GM23248 (cell line): ENCODE data around the gene IQCK. TPM values are rescaled to one million over a fixed set of nuclear protein-coding genes. Genes with fewer than 3 reads are reported as not detected.

Source experiments
- DNase-seq: peaks from one replicate; pipeline ENCODE4 v3.0.0-alpha.2; 2015
- H2AFZ ChIP-seq: fragments of 200-600 bp; sonication (generic); 2 replicates; pipeline ENCODE4 v1.6.1; 2016; ENCODE audit warnings: antibody characterized with exemption
- H3F3A ChIP-seq: fragments of 200-600 bp; sonication (generic); 2 replicates; pipeline ENCODE4 v1.6.1; 2016; ENCODE audit warnings: mild to moderate bottlenecking, antibody characterized with exemption, mixed run types; ENCODE audit not compliant: insufficient read depth
- H3K27ac ChIP-seq: fragments of 200-600 bp; sonication (generic); 2 replicates; pipeline ENCODE4 v1.5.1; 2016; ENCODE audit warnings: mild to moderate bottlenecking
- H3K27me3 ChIP-seq: fragments of 200-600 bp; sonication (generic); replicated peaks from 2 replicates; pipeline ENCODE4 v1.6.1; 2016; ENCODE audit warnings: mild to moderate bottlenecking; ENCODE audit not compliant: insufficient read depth
- H3K36me3 ChIP-seq: fragments of 200-600 bp; sonication (generic); 2 replicates; pipeline ENCODE4 v1.6.1; 2016; ENCODE audit warnings: low read depth, mild to moderate bottlenecking
- H3K4me1 ChIP-seq: fragments of 200-600 bp; sonication (generic); 2 replicates; pipeline ENCODE4 v1.6.1; 2016; ENCODE audit warnings: mild to moderate bottlenecking; ENCODE audit not compliant: insufficient read depth
- H3K4me2 ChIP-seq: fragments of 200-600 bp; sonication (generic); one replicate; pipeline ENCODE4 v1.6.1; 2016; ENCODE audit warnings: mild to moderate bottlenecking; ENCODE audit not compliant: unreplicated experiment
- H3K4me3 ChIP-seq: fragments of 200-600 bp; sonication (generic); 2 replicates; pipeline ENCODE4 v1.5.1; 2016; ENCODE audit warnings: mild to moderate bottlenecking
- H3K79me2 ChIP-seq: fragments of 200-600 bp; sonication (generic); 2 replicates; pipeline ENCODE4 v1.6.1; 2016; ENCODE audit warnings: mild to moderate bottlenecking; ENCODE audit not compliant: insufficient read depth
- H3K9ac ChIP-seq: fragments of 200-600 bp; sonication (generic); 2 replicates; pipeline ENCODE4 v1.6.1; 2016; ENCODE audit warnings: mild to moderate bottlenecking
- H3K9me2 ChIP-seq: fragments of 200-600 bp; sonication (generic); 2 replicates; pipeline ENCODE4 v1.6.1; 2016; ENCODE audit warnings: mixed run types, mild to moderate bottlenecking, moderate library complexity; ENCODE audit not compliant: insufficient read depth
- H3K9me3 ChIP-seq: fragments of 200-600 bp; sonication (generic); one replicate; pipeline ENCODE4 v1.6.1; 2017; ENCODE audit warnings: low read depth
- H4K20me1 ChIP-seq: fragments of 200-600 bp; sonication (generic); 2 replicates; pipeline ENCODE4 v1.6.0; 2016; ENCODE audit not compliant: insufficient read depth
- EZH2 ChIP-seq: fragments of 200-600 bp; sonication (generic); IDR thresholded peaks from 2 replicates; pipeline ENCODE4 v1.6.1; 2018; ENCODE audit warnings: antibody characterized with exemption, mild to moderate bottlenecking; ENCODE audit not compliant: insufficient read depth, poor library complexity, severe bottlenecking
- EZH2phosphoT487 ChIP-seq: fragments of 200-600 bp; sonication (generic); IDR thresholded peaks from 2 replicates; pipeline ENCODE4 v1.6.1; 2018; ENCODE audit warnings: antibody characterized with exemption, moderate library complexity, mild to moderate bottlenecking, low read depth; ENCODE audit not compliant: insufficient read depth
- WGBS, 2 experiments: methylation state at CpG; one replicate each; pipeline ENCODE4 v1.1.6; 2015 to 2017; ENCODE audit warnings: low lambda C conversion rate in 2 of 2, low coverage in 1 of 2; ENCODE audit errors: missing lambda C conversion rate in 2 of 2; 5-methylcytosine and 5-hydroxymethylcytosine counted together
- in situ Hi-C: fragments of 300-500 bp; cut with MboI; formaldehyde crosslinking; loops from 2 replicates; pipeline ENCODE4 v1.15.0; 2020
- polyA plus RNA-seq: library from polyadenylated mRNA; unstranded; fragments of >200 nt; fragmentation: Nextera tagmentation; extraction: Ambion mirVana; gene quantifications from 2 replicates; pipeline ENCODE4 v1.2.1, GENCODE V29; 2016
- total RNA-seq: library from RNA; depleted of rRNA; stranded (reverse); fragments of >200 nt; shearing (Covaris generic); gene quantifications from 2 replicates; pipeline ENCODE4 v1.2.3, GENCODE V29; 2014

Gene IQCK
- total and polyA plus RNA-seq, 2 experiments from 2014 or later = 9.7 to 9.8 TPM

- Histone ChIP-seq H2AFZ (no peak overlapping the region), H3K9me3 (no peaks in the 10 kb centered on the region), H3K27me3 (no peaks in the 10 kb centered on the region), H3K4me2 (no peak overlapping the region), H3K79me2 (no peaks in the 10 kb centered on the region), H3F3A (peaks cover 6% of the 10 kb centered on the region; the same call in 1 of the 2 replicates), H3K4me3 (no peak overlapping the region), H3K9ac (no peak overlapping the region), H3K36me3 (no peaks in the 10 kb centered on the region), H3K4me1 (peaks cover 4% of the 10 kb centered on the region), H4K20me1 (no peaks in the 10 kb centered on the region), H3K27ac (no peak overlapping the region), H3K9me2 (no peaks in the 10 kb centered on the region)
- in situ Hi-C loops = loop anchor here (25.0 kb wide), 1 partner anchor 94 kb away; no protein-coding TSS in a partner anchor
- DNase-seq = no peak
- TF ChIP-seq EZH2phosphoT487 (no peak), EZH2 (no peak)
Observed at GRCh38 chr16:19743816-19744159, 25.7 kb downstream of the IQCK start.

GRCh38 chr16:19744670-19745069 is 26.6 kb downstream of the IQCK start:
- no peak overlapping the region for H2AFZ ChIP-seq
- no peaks in the 10 kb centered on the region for H3K9me2 ChIP-seq
- TF ChIP-seq EZH2phosphoT487 = no peak
- TF ChIP-seq EZH2 = no peak
- no peak overlapping the region for H3K4me2 ChIP-seq
- DNase-seq = no peak
- in situ Hi-C loops = loop anchor here (25.0 kb wide), 1 partner anchor 93 kb away; no protein-coding TSS in a partner anchor
- H3K27me3 ChIP-seq = no peaks in the 10 kb centered on the region
- no peak overlapping the region for H3K9ac ChIP-seq
- peaks cover 6% of the 10 kb centered on the region; the same call in 1 of the 2 replicates for H3F3A ChIP-seq
- no peaks in the 10 kb centered on the region for H4K20me1 ChIP-seq
- H3K36me3 ChIP-seq = no peaks in the 10 kb centered on the region
- no peak overlapping the region for H3K27ac ChIP-seq
- no peak overlapping the region for H3K4me3 ChIP-seq
- WGBS, 2 experiments = 91 to 94% methylated on average over 3 of the region's 3 CpGs
- no peaks in the 10 kb centered on the region for H3K9me3 ChIP-seq
- peaks cover 4% of the 10 kb centered on the region for H3K4me1 ChIP-seq
- no peaks in the 10 kb centered on the region for H3K79me2 ChIP-seq

- H3K4me3 ChIP-seq = no peak overlapping the region
- TF ChIP-seq EZH2phosphoT487 = no peak
- TF ChIP-seq EZH2 = no peak
- peaks cover 6% of the 10 kb centered on the region; the same call in 1 of the 2 replicates for H3F3A ChIP-seq
- no peaks in the 10 kb centered on the region for H3K9me3 ChIP-seq
- in situ Hi-C loops = loop anchor here (25.0 kb wide), 1 partner anchor 92 kb away; no protein-coding TSS in a partner anchor
- no peaks in the 10 kb centered on the region for H4K20me1 ChIP-seq
- WGBS, 2 experiments = 71% methylated on average over 9 of the region's 9 CpGs
- H3K4me2 ChIP-seq = no peak overlapping the region
- no peak overlapping the region for H3K27ac ChIP-seq
- no peaks in the 10 kb centered on the region for H3K36me3 ChIP-seq
- no peak overlapping the region for H2AFZ ChIP-seq
- H3K9ac ChIP-seq = no peak overlapping the region
- no peaks in the 10 kb centered on the region for H3K79me2 ChIP-seq
- H3K9me2 ChIP-seq = no peaks in the 10 kb centered on the region
- DNase-seq = peak; percentile 62
- no peaks in the 10 kb centered on the region for H3K27me3 ChIP-seq
- peaks cover 4% of the 10 kb centered on the region for H3K4me1 ChIP-seq
Observed at GRCh38 chr16:19745286-19746010, 27.4 kb downstream of the IQCK start.

- H3K9ac ChIP-seq = no peak overlapping the region
- H3K36me3 ChIP-seq = no peaks in the 10 kb centered on the region
- H3K4me1 ChIP-seq = peaks cover 4% of the 10 kb centered on the region
- no peaks in the 10 kb centered on the region for H3K79me2 ChIP-seq
- DNase-seq = no peak
- H3K9me3 ChIP-seq = no peaks in the 10 kb centered on the region
- WGBS, 2 experiments = 87 to 97% methylated on average over 4 of the region's 4 CpGs
- H2AFZ ChIP-seq = no peak overlapping the region
- TF ChIP-seq EZH2 (no peak), EZH2phosphoT487 (no peak)
- H3K27ac ChIP-seq = no peak overlapping the region
- in situ Hi-C loops = loop anchor here (25.0 kb wide), 1 partner anchor 91 kb away; no protein-coding TSS in a partner anchor
- H4K20me1 ChIP-seq = no peaks in the 10 kb centered on the region
- H3F3A ChIP-seq = peaks cover 6% of the 10 kb centered on the region; the same call in 1 of the 2 replicates
- no peak overlapping the region for H3K4me2 ChIP-seq
- no peak overlapping the region for H3K4me3 ChIP-seq
- H3K9me2 ChIP-seq = no peaks in the 10 kb centered on the region
- H3K27me3 ChIP-seq = no peaks in the 10 kb centered on the region
Observed at GRCh38 chr16:19746561-19746960, 28.5 kb downstream of the IQCK start.
